ENCODE data around the gene MARVELD3.
A peak's percentile ranks its signal among the peaks of the same experiment; 100 is the strongest.
"Not testable (repeated sequence)": the region's sequence is repeated elsewhere in the genome, so short reads cannot be mapped to it uniquely, and the experiment has no call there.

The MARVELD3 gene

GRCh38 chr16:71626018-71626857 lies at the start of gene MARVELD3:
MARVELD3 (plus strand) TSS chr16:71626184; CDS start chr16:71626230, 46 bp downstream.
- Mint-ChIP-seq H3K27me3 (peaks cover 15 to 25% of the 10 kb centered on the region in 2 donors), H3K9me3 (no peaks in the 10 kb centered on the region), H3K4me3 (peak within 1 kb of the TSS; percentile 70 to 71), H3K36me3 (no peaks in the 10 kb centered on the region), H3K27ac (no peak within 1 kb of the TSS), H3K4me1 (peaks cover 0 to 4% of the 10 kb centered on the region in 2 donors)
- ATAC-seq (replicated peaks) (peak; percentile 23 to 25), DNase-seq (no peak)

- ATAC-seq (replicated peaks), result no peak
- no peak within 1 kb of the TSS for H3K4me3 Mint-ChIP-seq
- H3K27ac Mint-ChIP-seq, result no peak within 1 kb of the TSS
- no peak for DNase-seq
- H3K9me3 Mint-ChIP-seq, result no peaks in the 10 kb centered on the region
- no peaks in the 10 kb centered on the region for H3K27me3 Mint-ChIP-seq
- H3K36me3 Mint-ChIP-seq, result no peaks in the 10 kb centered on the region
- H3K4me1 Mint-ChIP-seq, result peaks cover 0 to 3% of the 10 kb centered on the region in 2 donors
These were observed 49.0 kb upstream of the MARVELD3 start, which contains the start of gene TAT for GRCh38 chr16:71576971-71577370. TAT (minus strand) TSS chr16:71577092; CDS start chr16:71576415, 677 bp downstream.

- not testable (repeated sequence) for H3K27ac Mint-ChIP-seq; H3K36me3 Mint-ChIP-seq; H3K9me3 Mint-ChIP-seq; H3K27me3 Mint-ChIP-seq; H3K4me3 Mint-ChIP-seq; ATAC-seq (replicated peaks); DNase-seq
- H3K4me1 Mint-ChIP-seq, result peaks cover 7 to 17% of the 10 kb centered on the region in 2 donors
These were observed 43.5 kb upstream of the MARVELD3 start for GRCh38 chr16:71582553-71582848.

- no peak for DNase-seq
- Mint-ChIP-seq H3K4me1 (peaks cover 10 to 21% of the 10 kb centered on the region in 2 donors), H3K36me3 (no peaks in the 10 kb centered on the region), H3K9me3 (no peaks in the 10 kb centered on the region), H3K27me3 (peaks cover 0 to 11% of the 10 kb centered on the region in 2 donors), H3K27ac (no peak overlapping the region), H3K4me3 (no peak overlapping the region)
- no peak for ATAC-seq (replicated peaks)
These were observed 41.3 kb upstream of the MARVELD3 start for GRCh38 chr16:71584543-71585317.

- no peak overlapping the region for H3K27ac Mint-ChIP-seq
- DNase-seq, result no peak
- H3K36me3 Mint-ChIP-seq, result no peaks in the 10 kb centered on the region
These were observed 40.7 kb upstream of the MARVELD3 start for GRCh38 chr16:71585318-71585703.

GRCh38 chr16:71589334-71589733 lies 36.6 kb upstream of the MARVELD3 start:
- not testable (repeated sequence) for H3K27ac Mint-ChIP-seq; H3K36me3 Mint-ChIP-seq; ATAC-seq (replicated peaks); DNase-seq; H3K9me3 Mint-ChIP-seq; H3K4me3 Mint-ChIP-seq
- Mint-ChIP-seq H3K4me1 (peaks cover 7 to 21% of the 10 kb centered on the region in 2 donors), H3K27me3 (peaks cover 18 to 23% of the 10 kb centered on the region in 2 donors)

More at GRCh38 chr16:71585318-71585703, 40.7 kb upstream of the MARVELD3 start:
- Mint-ChIP-seq H3K9me3 (no peaks in the 10 kb centered on the region), H3K27me3 (peaks cover 0 to 13% of the 10 kb centered on the region in 2 donors), H3K4me1 (peaks cover 7 to 21% of the 10 kb centered on the region in 2 donors), H3K4me3 (no peak overlapping the region)
- ATAC-seq (replicated peaks), result peak in 1 of 2 donors; percentile 27

GRCh38 chr16:71590071-71590470 lies 35.9 kb upstream of the MARVELD3 start:
- not testable (repeated sequence) for DNase-seq; ATAC-seq (replicated peaks)
- peaks cover 21 to 23% of the 10 kb centered on the region in 2 donors for H3K27me3 Mint-ChIP-seq

GRCh38 chr16:71590584-71590983 lies 35.4 kb upstream of the MARVELD3 start:
- Mint-ChIP-seq H3K27ac (no peak overlapping the region), H3K36me3 (no peaks in the 10 kb centered on the region), H3K4me1 (peaks cover 7 to 13% of the 10 kb centered on the region in 2 donors), H3K4me3 (no peak overlapping the region), H3K27me3 (peaks cover 21 to 23% of the 10 kb centered on the region in 2 donors), H3K9me3 (no peaks in the 10 kb centered on the region)
- ATAC-seq (replicated peaks), result no peak
- DNase-seq, result no peak

More at GRCh38 chr16:71590071-71590470, 35.9 kb upstream of the MARVELD3 start:
- not testable (repeated sequence) for H3K9me3 Mint-ChIP-seq, H3K4me3 Mint-ChIP-seq, H3K27ac Mint-ChIP-seq, H3K36me3 Mint-ChIP-seq
- H3K4me1 Mint-ChIP-seq, result peaks cover 7 to 18% of the 10 kb centered on the region in 2 donors

GRCh38 chr16:71591917-71592316 lies 34.1 kb upstream of the MARVELD3 start:
- Mint-ChIP-seq H3K27ac (no peak overlapping the region), H3K4me3 (no peak overlapping the region), H3K4me1 (peaks cover 7 to 10% of the 10 kb centered on the region in 2 donors), H3K36me3 (no peaks in the 10 kb centered on the region), H3K9me3 (no peaks in the 10 kb centered on the region), H3K27me3 (peaks cover 21 to 23% of the 10 kb centered on the region in 2 donors)
- DNase-seq (no peak), ATAC-seq (replicated peaks) (no peak)

- Mint-ChIP-seq H3K27me3 (peaks cover 16 to 34% of the 10 kb centered on the region in 2 donors), H3K9me3 (no peaks in the 10 kb centered on the region), H3K4me3 (no peak overlapping the region), H3K4me1 (peaks cover 0 to 4% of the 10 kb centered on the region in 2 donors), H3K36me3 (no peaks in the 10 kb centered on the region), H3K27ac (no peak overlapping the region)
- DNase-seq (no peak), ATAC-seq (replicated peaks) (no peak)
These were observed 32.7 kb upstream of the MARVELD3 start for GRCh38 chr16:71593048-71593999.

GRCh38 chr16:71594000-71594646 lies 31.9 kb upstream of the MARVELD3 start:
- H3K9me3 Mint-ChIP-seq, result no peaks in the 10 kb centered on the region
- ATAC-seq (replicated peaks) (no peak), DNase-seq (no peak)
- peaks cover 0 to 4% of the 10 kb centered on the region in 2 donors for H3K4me1 Mint-ChIP-seq
- peaks cover 16 to 35% of the 10 kb centered on the region in 2 donors for H3K27me3 Mint-ChIP-seq
- H3K27ac Mint-ChIP-seq, result no peak overlapping the region
- H3K36me3 Mint-ChIP-seq, result no peaks in the 10 kb centered on the region
- no peak overlapping the region for H3K4me3 Mint-ChIP-seq

- not testable (repeated sequence) for H3K36me3 Mint-ChIP-seq; H3K4me1 Mint-ChIP-seq; ATAC-seq (replicated peaks); H3K4me3 Mint-ChIP-seq; H3K9me3 Mint-ChIP-seq; DNase-seq; H3K27ac Mint-ChIP-seq
- peaks cover 14 to 34% of the 10 kb centered on the region in 2 donors for H3K27me3 Mint-ChIP-seq
These were observed 30.6 kb upstream of the MARVELD3 start for GRCh38 chr16:71595340-71595826.

- not testable (repeated sequence) for H3K9me3 Mint-ChIP-seq; H3K4me3 Mint-ChIP-seq; H3K27ac Mint-ChIP-seq; H3K36me3 Mint-ChIP-seq; DNase-seq; ATAC-seq (replicated peaks); H3K4me1 Mint-ChIP-seq
- H3K27me3 Mint-ChIP-seq, result peaks cover 3 to 15% of the 10 kb centered on the region in 2 donors
These were observed 27.6 kb upstream of the MARVELD3 start for GRCh38 chr16:71598426-71598825.

Data from stimulated activated naive B cell treated with anti-CD40 and anti-IgM and Interleukin-4, amounts not matched to agents 10 μg/mL and 1 μg/mL and 100 μg/mL, for 72 hours (primary cell).